ES-I3 (cell line): ENCODE data around the gene ZPLD1.

Experiments used
- H3K36me3 ChIP-seq: 2 replicates; pipeline ENCODE4 v1.6.1; 2013; ENCODE audit warnings: mild to moderate bottlenecking, low read length, control low read depth, moderate library complexity; ENCODE audit not compliant: insufficient read depth
- H3K4me1 ChIP-seq: 2 replicates; pipeline ENCODE4 v1.6.1; 2013; ENCODE audit warnings: mild to moderate bottlenecking, control low read depth, low read length; ENCODE audit not compliant: insufficient read depth
- H3K9ac ChIP-seq: 2 replicates; pipeline ENCODE4 v1.6.1; 2013; ENCODE audit warnings: low read depth, mild to moderate bottlenecking, low read length, moderate library complexity
- H3K9me3 ChIP-seq: 2 replicates; pipeline ENCODE4 v1.6.1; 2013; ENCODE audit warnings: mild to moderate bottlenecking, low read length, moderate library complexity; ENCODE audit not compliant: control insufficient read depth, insufficient read depth

ZPLD1 gene

GRCh38 chr3:102447272-102447671, 12.5 kb downstream of the ZPLD1 start:
- Histone ChIP-seq H3K4me1 (no peaks in the 10 kb centered on the region), H3K36me3 (no peaks in the 10 kb centered on the region), H3K9me3 (no peaks in the 10 kb centered on the region), H3K9ac (no peak overlapping the region)

GRCh38 chr3:102449341-102449740, 14.5 kb downstream of the ZPLD1 start:
- Histone ChIP-seq H3K4me1 (no peaks in the 10 kb centered on the region), H3K36me3 (no peaks in the 10 kb centered on the region), H3K9ac (no peak overlapping the region), H3K9me3 (no peaks in the 10 kb centered on the region)

- Histone ChIP-seq H3K9me3 (no peaks in the 10 kb centered on the region), H3K4me1 (no peaks in the 10 kb centered on the region)
Measured at GRCh38 chr3:102449930-102450329, 15.1 kb downstream of the ZPLD1 start.

GRCh38 chr3:102450976-102451375, 16.2 kb downstream of the ZPLD1 start:
- Histone ChIP-seq H3K4me1 (no peaks in the 10 kb centered on the region), H3K9ac (no peak overlapping the region), H3K36me3 (no peaks in the 10 kb centered on the region), H3K9me3 (no peaks in the 10 kb centered on the region)

More at GRCh38 chr3:102449930-102450329, 15.1 kb downstream of the ZPLD1 start:
- H3K9ac ChIP-seq: no peak overlapping the region
- no peaks in the 10 kb centered on the region for H3K36me3 ChIP-seq

GRCh38 chr3:102451543-102451942, 16.7 kb downstream of the ZPLD1 start:
- no peaks in the 10 kb centered on the region for H3K9me3 ChIP-seq
- H3K4me1 ChIP-seq: no peaks in the 10 kb centered on the region

GRCh38 chr3:102454181-102454580, 19.4 kb downstream of the ZPLD1 start:
- Histone ChIP-seq H3K4me1 (no peaks in the 10 kb centered on the region), H3K9me3 (no peaks in the 10 kb centered on the region), H3K9ac (no peak overlapping the region), H3K36me3 (no peaks in the 10 kb centered on the region)

More at GRCh38 chr3:102451543-102451942, 16.7 kb downstream of the ZPLD1 start:
- no peaks in the 10 kb centered on the region for H3K36me3 ChIP-seq
- H3K9ac ChIP-seq: no peak overlapping the region

- H3K9me3 ChIP-seq: no peaks in the 10 kb centered on the region
Measured at GRCh38 chr3:102457644-102458043, 22.8 kb downstream of the ZPLD1 start.

GRCh38 chr3:102460579-102460978, 25.8 kb downstream of the ZPLD1 start:
- H3K9ac ChIP-seq: no peak overlapping the region
- H3K4me1 ChIP-seq: no peaks in the 10 kb centered on the region
- no peaks in the 10 kb centered on the region for H3K9me3 ChIP-seq
- H3K36me3 ChIP-seq: no peaks in the 10 kb centered on the region

More at GRCh38 chr3:102457644-102458043, 22.8 kb downstream of the ZPLD1 start:
- Histone ChIP-seq H3K9ac (no peak overlapping the region), H3K36me3 (no peaks in the 10 kb centered on the region), H3K4me1 (no peaks in the 10 kb centered on the region)

GRCh38 chr3:102464261-102464660, 29.4 kb downstream of the ZPLD1 start:
- H3K36me3 ChIP-seq: no peaks in the 10 kb centered on the region
- H3K9ac ChIP-seq: no peak overlapping the region
- H3K9me3 ChIP-seq: no peaks in the 10 kb centered on the region
- no peaks in the 10 kb centered on the region for H3K4me1 ChIP-seq

- H3K9ac ChIP-seq: no peak overlapping the region
- H3K9me3 ChIP-seq: no peaks in the 10 kb centered on the region
- no peaks in the 10 kb centered on the region for H3K36me3 ChIP-seq
- no peaks in the 10 kb centered on the region for H3K4me1 ChIP-seq
Measured at GRCh38 chr3:102466001-102466400, 31.2 kb downstream of the ZPLD1 start.

- Histone ChIP-seq H3K9ac (no peak overlapping the region), H3K36me3 (no peaks in the 10 kb centered on the region), H3K9me3 (no peaks in the 10 kb centered on the region), H3K4me1 (no peaks in the 10 kb centered on the region)
Measured at GRCh38 chr3:102470066-102470465, 35.3 kb downstream of the ZPLD1 start.

- Histone ChIP-seq H3K4me1 (no peaks in the 10 kb centered on the region), H3K36me3 (no peaks in the 10 kb centered on the region), H3K9me3 (no peaks in the 10 kb centered on the region), H3K9ac (no peak overlapping the region)
Measured at GRCh38 chr3:102471001-102471400, 36.2 kb downstream of the ZPLD1 start.

- H3K36me3 ChIP-seq: no peaks in the 10 kb centered on the region
- no peak overlapping the region for H3K9ac ChIP-seq
- no peaks in the 10 kb centered on the region for H3K9me3 ChIP-seq
- H3K4me1 ChIP-seq: no peaks in the 10 kb centered on the region
Measured at GRCh38 chr3:102471491-102471890, 36.7 kb downstream of the ZPLD1 start.

- no peaks in the 10 kb centered on the region for H3K9me3 ChIP-seq
- H3K36me3 ChIP-seq: no peaks in the 10 kb centered on the region
- no peak overlapping the region for H3K9ac ChIP-seq
- H3K4me1 ChIP-seq: no peaks in the 10 kb centered on the region
Measured at GRCh38 chr3:102473648-102474047, 38.8 kb downstream of the ZPLD1 start.

- no peak overlapping the region for H3K9ac ChIP-seq
- H3K4me1 ChIP-seq: no peaks in the 10 kb centered on the region
- no peaks in the 10 kb centered on the region for H3K9me3 ChIP-seq
- H3K36me3 ChIP-seq: no peaks in the 10 kb centered on the region
Measured at GRCh38 chr3:102474207-102474606, 39.4 kb downstream of the ZPLD1 start.

GRCh38 chr3:102476198-102476597, 41.4 kb downstream of the ZPLD1 start:
- Histone ChIP-seq H3K4me1 (no peaks in the 10 kb centered on the region), H3K9me3 (no peaks in the 10 kb centered on the region), H3K36me3 (no peaks in the 10 kb centered on the region)

More at GRCh38 chr3:102476198-102476597, 41.4 kb downstream of the ZPLD1 start:
- H3K9ac ChIP-seq: no peak overlapping the region
